Activated T-helper 1 cell treated with anti-CD3 and anti-CD28 coated beads, Interleukin-12 subunit alpha, Interleukin-12 subunit beta, Interleukin-2, Interleukin-4 antibody, amounts not matched to agents 30 ng/mL and 10 ng/mL and 1 ng/mL, durations not matched to agents 14 hours and 24 hours and 36 hours (primary cell): ENCODE data around the gene NSMF. TPM values are rescaled to one million over a fixed set of nuclear protein-coding genes. Genes with fewer than 3 reads are reported as not detected.

Experiments used
- DNase-seq: peaks from one replicate; pipeline ENCODE4 v3.0.0; 2021; ENCODE audit warnings: low spot score
- H3K27ac Mint-ChIP-seq: one replicate; pipeline ENCODE4 v1.8.0; 2021; ENCODE audit warnings: mild to moderate bottlenecking, mixed read lengths
- H3K27me3 Mint-ChIP-seq: one replicate; pipeline ENCODE4 v1.8.0; 2022; ENCODE audit warnings: mild to moderate bottlenecking, moderate library complexity, mixed read lengths; ENCODE audit not compliant: insufficient read depth
- H3K36me3 Mint-ChIP-seq: one replicate; pipeline ENCODE4 v1.8.0; 2021; ENCODE audit warnings: low read depth, mixed read lengths
- H3K4me1 Mint-ChIP-seq: one replicate; pipeline ENCODE4 v1.8.0; 2021; ENCODE audit warnings: low read depth, mixed read lengths
- H3K4me3 Mint-ChIP-seq: one replicate; pipeline ENCODE4 v1.8.0; 2021; ENCODE audit warnings: mild to moderate bottlenecking, moderate library complexity, mixed read lengths
- H3K9me3 Mint-ChIP-seq: one replicate; pipeline ENCODE4 v1.8.0; 2021; ENCODE audit warnings: mixed read lengths
- intact Hi-C: fragments of 100-400 bp; cut with micrococcal nuclease; formaldehyde crosslinking; loops from one replicate; pipeline ENCODE4 v1.15.1; 2024
- total RNA-seq: library from RNA; stranded (reverse); gene quantifications from 2 replicates; pipeline ENCODE4 v1.2.3, GENCODE V29; 2022

Gene NSMF
- total RNA-seq, 1 donor from 2014 or later, result 58.9 TPM

- Mint-ChIP-seq H3K27me3 (no peaks in the 10 kb centered on the region), H3K4me1 (no peaks in the 10 kb centered on the region), H3K9me3 (peaks cover 5% of the 10 kb centered on the region), H3K36me3 (no peaks in the 10 kb centered on the region), H3K4me3 (no peak overlapping the region), H3K27ac (no peak overlapping the region)
- no peak for DNase-seq
- intact Hi-C loops, result no loop called here
Observed at GRCh38 chr9:137497921-137498719, 39.0 kb upstream of the NSMF start.

- H3K27me3 Mint-ChIP-seq, result no peaks in the 10 kb centered on the region
- no peak for DNase-seq
- intact Hi-C loops, result no loop called here
- no peak overlapping the region for H3K27ac Mint-ChIP-seq
- no peaks in the 10 kb centered on the region for H3K4me1 Mint-ChIP-seq
- H3K4me3 Mint-ChIP-seq, result no peak overlapping the region
- no peaks in the 10 kb centered on the region for H3K9me3 Mint-ChIP-seq
- H3K36me3 Mint-ChIP-seq, result no peaks in the 10 kb centered on the region
Observed at GRCh38 chr9:137496601-137497375, 37.7 kb upstream of the NSMF start.

- Mint-ChIP-seq H3K9me3 (no peaks in the 10 kb centered on the region), H3K36me3 (no peaks in the 10 kb centered on the region), H3K27me3 (no peaks in the 10 kb centered on the region), H3K4me1 (no peaks in the 10 kb centered on the region), H3K27ac (no peak overlapping the region), H3K4me3 (no peak overlapping the region)
- intact Hi-C loops, result no loop called here
- no peak for DNase-seq
Observed at GRCh38 chr9:137494550-137495351, 35.6 kb upstream of the NSMF start.

GRCh38 chr9:137494104-137494544, 35.0 kb upstream of the NSMF start:
- no peak overlapping the region for H3K27ac Mint-ChIP-seq
- no peaks in the 10 kb centered on the region for H3K9me3 Mint-ChIP-seq
- DNase-seq, result no peak
- H3K27me3 Mint-ChIP-seq, result no peaks in the 10 kb centered on the region
- H3K4me1 Mint-ChIP-seq, result no peaks in the 10 kb centered on the region
- no peak overlapping the region for H3K4me3 Mint-ChIP-seq
- no peaks in the 10 kb centered on the region for H3K36me3 Mint-ChIP-seq
- intact Hi-C loops, result no loop called here

GRCh38 chr9:137493364-137494103, 34.4 kb upstream of the NSMF start:
- Mint-ChIP-seq H3K4me3 (no peak overlapping the region), H3K36me3 (no peaks in the 10 kb centered on the region), H3K27ac (no peak overlapping the region), H3K9me3 (no peaks in the 10 kb centered on the region), H3K27me3 (no peaks in the 10 kb centered on the region), H3K4me1 (no peaks in the 10 kb centered on the region)
- DNase-seq, result no peak
- intact Hi-C loops, result loop anchor here (2.0 kb wide), 1 partner anchor 33 kb away; no protein-coding TSS in a partner anchor

GRCh38 chr9:137492464-137493363, 33.6 kb upstream of the NSMF start:
- Mint-ChIP-seq H3K4me3 (no peak overlapping the region), H3K4me1 (no peaks in the 10 kb centered on the region), H3K36me3 (no peaks in the 10 kb centered on the region), H3K27ac (no peak overlapping the region), H3K27me3 (no peaks in the 10 kb centered on the region), H3K9me3 (no peaks in the 10 kb centered on the region)
- peak; percentile 8 for DNase-seq
- intact Hi-C loops, result loop anchor here (1.0 to 2.0 kb wide), 2 partner anchors 32 to 59 kb away; partner anchors contain the start of gene MRPL41

GRCh38 chr9:137491735-137492432, 32.8 kb upstream of the NSMF start:
- H3K9me3 Mint-ChIP-seq, result no peaks in the 10 kb centered on the region
- H3K36me3 Mint-ChIP-seq, result no peaks in the 10 kb centered on the region
- H3K27me3 Mint-ChIP-seq, result no peaks in the 10 kb centered on the region
- no peak overlapping the region for H3K27ac Mint-ChIP-seq
- DNase-seq, result no peak
- H3K4me1 Mint-ChIP-seq, result no peaks in the 10 kb centered on the region
- no peak overlapping the region for H3K4me3 Mint-ChIP-seq
- intact Hi-C loops, result loop anchor here (1.0 to 2.0 kb wide), 2 partner anchors 31 to 59 kb away; partner anchors contain the start of gene MRPL41

GRCh38 chr9:137490532-137491186, 31.5 kb upstream of the NSMF start:
- Mint-ChIP-seq H3K9me3 (no peaks in the 10 kb centered on the region), H3K4me1 (no peaks in the 10 kb centered on the region), H3K27ac (no peak overlapping the region), H3K36me3 (no peaks in the 10 kb centered on the region), H3K4me3 (no peak overlapping the region), H3K27me3 (no peaks in the 10 kb centered on the region)
- intact Hi-C loops, result no loop called here
- no peak for DNase-seq

GRCh38 chr9:137488906-137489305, 29.8 kb upstream of the NSMF start:
- intact Hi-C loops, result no loop called here
- H3K9me3 Mint-ChIP-seq, result no peaks in the 10 kb centered on the region
- no peak for DNase-seq
- H3K4me3 Mint-ChIP-seq, result no peak overlapping the region
- H3K36me3 Mint-ChIP-seq, result no peaks in the 10 kb centered on the region
- no peak overlapping the region for H3K27ac Mint-ChIP-seq
- H3K4me1 Mint-ChIP-seq, result no peaks in the 10 kb centered on the region
- no peaks in the 10 kb centered on the region for H3K27me3 Mint-ChIP-seq

GRCh38 chr9:137488327-137488653, 29.2 kb upstream of the NSMF start:
- no peak for DNase-seq
- intact Hi-C loops, result no loop called here
- H3K4me3 Mint-ChIP-seq, result no peak overlapping the region
- H3K27me3 Mint-ChIP-seq, result no peaks in the 10 kb centered on the region
- no peaks in the 10 kb centered on the region for H3K36me3 Mint-ChIP-seq
- no peak overlapping the region for H3K27ac Mint-ChIP-seq
- H3K9me3 Mint-ChIP-seq, result no peaks in the 10 kb centered on the region
- H3K4me1 Mint-ChIP-seq, result no peaks in the 10 kb centered on the region
